Endothelial cell of umbilical vein (primary cell): ENCODE results near the gene PLXND1.

Experiments used
- MAX ChIP-seq: IDR thresholded peaks from 2 replicates; pipeline ENCODE4 v1.6.1; 2011; ENCODE audit not compliant: insufficient read depth, insufficient read length
- POLR2AphosphoS5 ChIP-seq: IDR thresholded peaks from 2 replicates; pipeline ENCODE4 v1.6.1; 2012; ENCODE audit warnings: low read depth, mild to moderate bottlenecking, control low read depth, low read length, moderate library complexity; ENCODE audit not compliant: insufficient read depth

GRCh38 chr3:129591932-129592331 lies 14.5 kb downstream of the PLXND1 start:
- no peak for TF ChIP-seq MAX
- no peak for TF ChIP-seq POLR2AphosphoS5
